Activated T-cell treated with anti-CD3 and anti-CD28 coated beads for 4 hours (primary cell): ENCODE measurements around the gene MYOF.
"Not testable (repeated sequence)": the region's sequence is repeated elsewhere in the genome, so short reads cannot be mapped to it uniquely, and the experiment has no call there.

ENCODE experiments used
- DNase-seq: peaks from one replicate; pipeline ENCODE4 v3.0.0-alpha.2; 2020

MYOF gene

GRCh38 chr10:93481637-93482144 lies 443 bp downstream of the MYOF start:
- no peak for DNase-seq

- DNase-seq = no peak
These were observed 3.3 kb downstream of the MYOF start for GRCh38 chr10:93478873-93479272.

GRCh38 chr10:93476756-93477155 lies 5.4 kb downstream of the MYOF start:
- DNase-seq = no peak

- DNase-seq = no peak
These were observed 6.3 kb downstream of the MYOF start for GRCh38 chr10:93475871-93476270.

GRCh38 chr10:93475227-93475626 lies 6.9 kb downstream of the MYOF start:
- DNase-seq = no peak

GRCh38 chr10:93473804-93474472 lies 8.2 kb downstream of the MYOF start:
- no peak for DNase-seq

GRCh38 chr10:93473161-93473560 lies 9.0 kb downstream of the MYOF start:
- DNase-seq = no peak

- no peak for DNase-seq
These were observed 11.0 kb downstream of the MYOF start for GRCh38 chr10:93471110-93471651.

GRCh38 chr10:93469454-93469853 lies 12.7 kb downstream of the MYOF start:
- DNase-seq = no peak

GRCh38 chr10:93468461-93469213 lies 13.5 kb downstream of the MYOF start:
- no peak for DNase-seq

GRCh38 chr10:93467635-93468034 lies 14.5 kb downstream of the MYOF start:
- DNase-seq = not testable (repeated sequence)

- no peak for DNase-seq
These were observed 16.1 kb downstream of the MYOF start for GRCh38 chr10:93465806-93466675.

- no peak for DNase-seq
These were observed 17.3 kb downstream of the MYOF start for GRCh38 chr10:93464776-93465388.

GRCh38 chr10:93463723-93464476 lies 18.2 kb downstream of the MYOF start:
- DNase-seq = no peak

- DNase-seq = no peak
These were observed 19.3 kb downstream of the MYOF start for GRCh38 chr10:93462881-93463280.

- DNase-seq = no peak
These were observed 19.8 kb downstream of the MYOF start for GRCh38 chr10:93462371-93462770.

GRCh38 chr10:93461807-93462178 lies 20.3 kb downstream of the MYOF start:
- no peak for DNase-seq

GRCh38 chr10:93461109-93461806 lies 20.9 kb downstream of the MYOF start:
- DNase-seq = no peak

GRCh38 chr10:93459466-93459865 lies 22.7 kb downstream of the MYOF start:
- no peak for DNase-seq

- no peak for DNase-seq
These were observed 23.3 kb downstream of the MYOF start for GRCh38 chr10:93458821-93459257.

GRCh38 chr10:93457511-93457910 lies 24.6 kb downstream of the MYOF start:
- DNase-seq = no peak
